ENCODE measurements around the gene ZNF330. TPM values are rescaled to one million over a fixed set of nuclear protein-coding genes. Genes with fewer than 3 reads are reported as not detected.

The ZNF330 gene
- total RNA-seq, 2 experiments from 2014 or later, result 65.1 to 81.9 TPM

DNA sequence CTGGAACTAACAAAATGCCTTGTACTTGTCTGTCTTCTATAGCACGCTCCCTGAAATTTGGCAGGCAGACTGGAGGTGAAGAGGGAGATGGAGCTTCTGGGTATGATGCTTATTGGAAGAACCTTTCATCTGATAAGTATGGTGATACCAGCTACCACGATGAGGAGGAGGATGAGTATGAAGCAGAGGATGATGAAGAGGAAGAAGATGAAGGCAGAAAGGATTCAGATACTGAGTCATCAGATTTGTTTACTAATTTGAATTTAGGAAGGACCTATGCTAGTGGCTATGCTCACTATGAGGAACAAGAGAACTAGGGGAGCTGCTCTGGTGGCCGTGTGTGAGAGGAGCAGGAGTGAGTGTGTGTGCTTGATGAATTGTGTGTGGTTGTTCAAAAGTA lies 13.0 kb downstream of the ZNF330 start:
- no peak overlapping the region for H3K4me3 Mint-ChIP-seq
- H3K9me3 Mint-ChIP-seq, result no peaks in the 10 kb centered on the region
- no peaks in the 10 kb centered on the region for H3K27me3 Mint-ChIP-seq
- peaks cover 42% of the 10 kb centered on the region for H3K36me3 Mint-ChIP-seq (ENCODE audit: low read depth)
- CTCF ChIA-PET, result no interaction called here
- H3K4me1 Mint-ChIP-seq (ENCODE audit: low read depth), result peaks cover 6% of the 10 kb centered on the region
- ATAC-seq (no peak), DNase-seq (no peak)
- TF ChIP-seq, protein P1, sequence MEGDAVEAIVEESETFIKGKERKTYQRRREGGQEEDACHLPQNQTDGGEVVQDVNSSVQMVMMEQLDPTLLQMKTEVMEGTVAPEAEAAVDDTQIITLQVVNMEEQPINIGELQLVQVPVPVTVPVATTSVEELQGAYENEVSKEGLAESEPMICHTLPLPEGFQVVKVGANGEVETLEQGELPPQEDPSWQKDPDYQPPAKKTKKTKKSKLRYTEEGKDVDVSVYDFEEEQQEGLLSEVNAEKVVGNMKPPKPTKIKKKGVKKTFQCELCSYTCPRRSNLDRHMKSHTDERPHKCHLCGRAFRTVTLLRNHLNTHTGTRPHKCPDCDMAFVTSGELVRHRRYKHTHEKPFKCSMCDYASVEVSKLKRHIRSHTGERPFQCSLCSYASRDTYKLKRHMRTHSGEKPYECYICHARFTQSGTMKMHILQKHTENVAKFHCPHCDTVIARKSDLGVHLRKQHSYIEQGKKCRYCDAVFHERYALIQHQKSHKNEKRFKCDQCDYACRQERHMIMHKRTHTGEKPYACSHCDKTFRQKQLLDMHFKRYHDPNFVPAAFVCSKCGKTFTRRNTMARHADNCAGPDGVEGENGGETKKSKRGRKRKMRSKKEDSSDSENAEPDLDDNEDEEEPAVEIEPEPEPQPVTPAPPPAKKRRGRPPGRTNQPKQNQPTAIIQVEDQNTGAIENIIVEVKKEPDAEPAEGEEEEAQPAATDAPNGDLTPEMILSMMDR (IDR thresholded peaks at IDR 0.05), result no peak
- intact Hi-C loops (cut with micrococcal nuclease), result no loop called here
- POLR2A ChIA-PET, result no interaction called here
- H3K27ac Mint-ChIP-seq, result no peak overlapping the region

DNA sequence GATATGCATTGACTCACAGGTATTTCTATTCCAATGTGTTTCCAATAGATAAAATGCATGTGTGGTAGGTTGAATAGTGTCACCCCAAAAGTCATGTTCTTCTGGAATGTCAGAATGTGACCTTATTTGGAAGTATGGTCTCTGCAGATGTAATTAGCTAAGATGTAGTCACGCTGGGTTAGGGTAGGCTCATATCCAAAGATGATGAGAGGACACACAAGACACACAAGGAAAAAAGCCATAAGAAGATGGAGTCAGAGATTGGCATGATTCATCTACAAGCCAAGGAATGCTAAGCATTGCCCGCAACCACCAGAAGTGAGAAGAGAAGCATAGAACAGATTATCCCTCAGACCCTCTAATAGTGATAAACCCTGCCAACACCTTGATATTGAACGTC lies 17.5 kb downstream of the ZNF330 start:
- no peak overlapping the region for H3K27ac Mint-ChIP-seq
- H3K27me3 Mint-ChIP-seq, result no peaks in the 10 kb centered on the region
- TF ChIP-seq, protein P1 (IDR thresholded peaks at IDR 0.05), result no peak
- DNase-seq, result no peak
- POLR2A ChIA-PET, result no interaction called here
- peaks cover 19% of the 10 kb centered on the region for H3K36me3 Mint-ChIP-seq (ENCODE audit: low read depth)
- CTCF ChIA-PET, result no interaction called here
- intact Hi-C loops (cut with micrococcal nuclease), result no loop called here
- H3K4me1 Mint-ChIP-seq (ENCODE audit: low read depth), result no peaks in the 10 kb centered on the region
- H3K4me3 Mint-ChIP-seq, result no peak overlapping the region
- no peak for ATAC-seq
- no peaks in the 10 kb centered on the region for H3K9me3 Mint-ChIP-seq

DNA sequence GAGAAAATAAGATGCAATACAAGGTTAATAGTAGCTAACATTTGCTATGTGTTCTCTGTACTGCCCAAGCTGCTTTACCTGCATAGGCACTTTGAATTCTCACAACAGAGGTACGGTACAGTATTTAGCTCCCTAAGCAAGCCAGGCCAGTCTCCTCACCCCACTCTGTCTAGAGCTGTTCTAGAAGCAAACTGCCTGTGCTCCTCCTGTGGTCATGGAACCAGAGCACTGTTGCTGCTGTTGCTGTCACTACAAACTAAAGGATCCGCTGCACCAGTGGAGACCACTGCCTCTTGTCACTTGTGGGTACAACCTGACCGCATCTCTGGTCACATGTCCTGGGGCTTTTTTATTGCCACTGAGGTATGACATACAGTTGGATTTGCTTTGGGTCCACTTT lies 19.6 kb downstream of the ZNF330 start:
- H3K9me3 Mint-ChIP-seq, result no peaks in the 10 kb centered on the region
- no peak for ATAC-seq
- ChIA-PET CTCF (no interaction called here), POLR2A (no interaction called here)
- TF ChIP-seq, protein P1 (IDR thresholded peaks at IDR 0.05), result no peak
- peaks cover 7% of the 10 kb centered on the region for H3K36me3 Mint-ChIP-seq (ENCODE audit: low read depth)
- intact Hi-C loops (cut with micrococcal nuclease), result no loop called here
- H3K4me1 Mint-ChIP-seq (ENCODE audit: low read depth), result no peaks in the 10 kb centered on the region
- no peak for DNase-seq
- H3K27me3 Mint-ChIP-seq, result peaks cover 3% of the 10 kb centered on the region
- no peak overlapping the region for H3K4me3 Mint-ChIP-seq
- H3K27ac Mint-ChIP-seq, result no peak overlapping the region

DNA sequence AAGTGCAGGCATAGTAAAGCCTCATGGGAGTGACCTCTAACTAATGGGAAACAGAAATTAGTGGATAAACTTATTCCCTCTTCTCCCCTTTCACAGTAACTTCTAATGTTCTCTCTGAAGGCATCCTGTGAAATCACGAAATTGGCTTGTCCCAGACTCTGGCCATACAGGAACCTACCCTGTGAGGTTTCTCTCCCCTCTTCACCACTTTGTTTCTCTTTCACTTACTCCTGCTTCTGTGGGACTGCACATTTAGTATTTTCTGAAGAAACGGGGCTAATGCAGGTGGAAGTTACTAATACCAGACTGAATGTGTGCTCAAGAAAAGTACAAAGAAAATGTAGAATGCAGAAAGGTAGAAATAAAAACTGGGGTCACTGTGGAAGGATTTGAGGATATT lies 20.0 kb downstream of the ZNF330 start:
- peaks cover 4% of the 10 kb centered on the region for H3K27me3 Mint-ChIP-seq
- ATAC-seq, result no peak
- intact Hi-C loops (cut with micrococcal nuclease), result no loop called here
- POLR2A ChIA-PET, result no interaction called here
- no peak overlapping the region for H3K27ac Mint-ChIP-seq
- H3K4me3 Mint-ChIP-seq, result no peak overlapping the region
- CTCF ChIA-PET, result no interaction called here
- no peak for DNase-seq
- peaks cover 3% of the 10 kb centered on the region for H3K36me3 Mint-ChIP-seq (ENCODE audit: low read depth)
- TF ChIP-seq, protein P1 (IDR thresholded peaks at IDR 0.05), result no peak
- no peaks in the 10 kb centered on the region for H3K9me3 Mint-ChIP-seq
- H3K4me1 Mint-ChIP-seq (ENCODE audit: low read depth), result no peaks in the 10 kb centered on the region

DNA sequence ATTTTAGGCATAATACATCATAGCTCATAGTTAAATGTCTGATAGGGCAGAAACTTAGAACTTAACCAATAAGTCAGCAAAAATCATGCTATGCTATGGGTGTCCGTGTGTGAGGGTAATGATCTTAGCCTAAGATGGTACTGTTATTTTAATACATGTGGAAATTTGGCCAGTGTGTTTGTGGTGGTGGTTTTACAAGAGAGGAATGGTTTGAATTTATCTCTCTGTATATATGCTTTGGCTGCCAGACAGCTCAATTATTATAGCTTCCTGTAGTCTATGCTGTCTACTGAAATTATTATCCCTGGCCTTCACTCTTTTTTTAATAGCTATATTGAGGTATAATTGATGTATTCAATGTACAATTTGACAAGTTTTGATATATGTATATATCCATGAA lies 21.3 kb downstream of the ZNF330 start:
- ChIA-PET POLR2A (no interaction called here), CTCF (interaction anchor here (1.0 kb wide), 1 partner anchor 9 kb away, joined by 3 read pairs; no protein-coding TSS in a partner anchor)
- Mint-ChIP-seq H3K36me3 (ENCODE audit: low read depth) (no peaks in the 10 kb centered on the region), H3K4me1 (ENCODE audit: low read depth) (peaks cover 4% of the 10 kb centered on the region), H3K4me3 (no peak overlapping the region), H3K27ac (no peak overlapping the region), H3K27me3 (peaks cover 4% of the 10 kb centered on the region), H3K9me3 (no peaks in the 10 kb centered on the region)
- TF ChIP-seq, protein P1 (IDR thresholded peaks at IDR 0.05), result no peak
- intact Hi-C loops (cut with micrococcal nuclease), result no loop called here
- ATAC-seq, result no peak
- no peak for DNase-seq
